IMR-90 (cell line): ENCODE measurements around the gene DNAJA4. TPM values are rescaled to one million over a fixed set of nuclear protein-coding genes. Genes with fewer than 3 reads are reported as not detected.

Source experiments
- ATAC-seq: fragments of 200-7000 bp; cut with Tn5 transposase; 2 replicates; pipeline ENCODE4 v1.9.1; 2020; ENCODE audit warnings: low read depth, mild to moderate bottlenecking, moderate library complexity
- BruUV-seq: library from RNA; stranded (reverse); fragments of 400-500 nt; replicated peaks from 2 replicates; lab custom pipeline; 2021; lab: Mats Ljungman, UMichigan
- CTCF ChIA-PET: fragments of 300-600 bp; formaldehyde crosslinking; extraction: SDS; loops from one replicate; lab custom pipeline; 2021; ENCODE audit warnings: antibody characterized with exemption; lab: Yijun Ruan, JAX
- POLR2A ChIA-PET: fragments of 300-600 bp; sonication (Branson Sonifier 250); formaldehyde crosslinking; loops from one replicate; lab custom pipeline; 2022; ENCODE audit warnings: antibody characterized with exemption; ENCODE audit not compliant: unreplicated experiment; lab: Charles Lee
- DNase-seq: peaks from one replicate; pipeline ENCODE4 v3.0.0; 2013
- H2AFZ ChIP-seq: replicated peaks from 2 replicates; pipeline ENCODE3; 2013; ENCODE audit warnings: low read length, mild to moderate bottlenecking; ENCODE audit not compliant: poor library complexity
- H2AK5ac ChIP-seq: 2 replicates; pipeline ENCODE4 v1.6.1; 2013; ENCODE audit warnings: low read depth, low read length, inconsistent platforms
- H2AK9ac ChIP-seq: replicated peaks from 2 replicates; pipeline ENCODE3; 2013; ENCODE audit warnings: mild to moderate bottlenecking, low read depth, low read length, moderate library complexity; ENCODE audit not compliant: poor library complexity
- H2BK120ac ChIP-seq: 2 replicates; pipeline ENCODE4 v1.6.1; 2013; ENCODE audit warnings: low read depth, low read length, inconsistent platforms
- H2BK15ac ChIP-seq: 3 replicates; pipeline ENCODE4 v1.6.1; 2013; ENCODE audit warnings: low read depth, low read length, inconsistent platforms
- H2BK20ac ChIP-seq: 2 replicates; pipeline ENCODE4 v1.6.1; 2013; ENCODE audit warnings: low read depth, mild to moderate bottlenecking, inconsistent platforms, low read length, moderate library complexity
- H2BK5ac ChIP-seq: 2 replicates; pipeline ENCODE4 v1.6.1; 2013; ENCODE audit warnings: mild to moderate bottlenecking, low read depth, low read length, inconsistent platforms; ENCODE audit not compliant: poor library complexity, severe bottlenecking
- H3K14ac ChIP-seq: replicated peaks from 2 replicates; pipeline ENCODE4 v1.6.1; 2013; ENCODE audit warnings: low read depth, low read length, inconsistent platforms
- H3K18ac ChIP-seq: 2 replicates; pipeline ENCODE4 v1.6.1; 2013; ENCODE audit warnings: low read depth, low read length, control low read depth
- H3K23ac ChIP-seq: 2 replicates; pipeline ENCODE4 v1.6.1; 2013; ENCODE audit warnings: low read depth, low read length, inconsistent platforms
- H3K27ac ChIP-seq: 2 replicates; pipeline ENCODE4 v1.5.1; 2013; ENCODE audit warnings: mild to moderate bottlenecking, control low read depth, low read length; ENCODE audit not compliant: insufficient read depth
- H3K27me3 ChIP-seq: 2 replicates; pipeline ENCODE4 v1.6.1; 2013; ENCODE audit warnings: low read length; ENCODE audit not compliant: control insufficient read depth, insufficient read depth
- H3K36me3 ChIP-seq: 2 replicates; pipeline ENCODE4 v1.6.1; 2013; ENCODE audit warnings: low read length, mixed read lengths; ENCODE audit not compliant: control insufficient read depth, insufficient read depth
- H3K4ac ChIP-seq: 2 replicates; pipeline ENCODE4 v1.6.1; 2013; ENCODE audit warnings: low read depth, low read length, inconsistent platforms
- H3K4me1 ChIP-seq: 2 replicates; pipeline ENCODE4 v1.6.1; 2013; ENCODE audit warnings: low read length, mixed read lengths; ENCODE audit not compliant: control insufficient read depth, insufficient read depth
- H3K4me2 ChIP-seq: 2 replicates; pipeline ENCODE4 v1.6.1; 2013; ENCODE audit warnings: low read depth, mild to moderate bottlenecking, control low read depth, low read length, moderate library complexity
- H3K4me3 ChIP-seq: 2 replicates; pipeline ENCODE4 v1.5.1; 2013; ENCODE audit warnings: low read depth, mild to moderate bottlenecking, control low read depth, low read length, moderate library complexity; ENCODE audit not compliant: insufficient read depth
- H3K56ac ChIP-seq: 2 replicates; pipeline ENCODE4 v1.6.1; 2013; ENCODE audit warnings: low read length, inconsistent platforms; ENCODE audit not compliant: insufficient read depth; ENCODE audit errors: extremely low read depth
- H3K79me1 ChIP-seq, 2 experiments: 2 replicates each; pipeline ENCODE4 v1.6.1; 2013; ENCODE audit warnings: low read length in 2 of 2, inconsistent platforms in 1 of 2, low read depth in 1 of 2
- H3K9ac ChIP-seq: 2 replicates; pipeline ENCODE4 v1.6.1; 2013; ENCODE audit warnings: low read depth, low read length, control low read depth
- H3K9me1 ChIP-seq: 2 replicates; pipeline ENCODE4 v1.6.1; 2013; ENCODE audit warnings: low read length, inconsistent platforms; ENCODE audit not compliant: insufficient read depth
- H3K9me3 ChIP-seq: 2 replicates; pipeline ENCODE4 v1.6.1; 2013; ENCODE audit warnings: low read length; ENCODE audit not compliant: control insufficient read depth, insufficient read depth
- H4K20me1 ChIP-seq: 2 replicates; pipeline ENCODE4 v1.6.1; 2013; ENCODE audit warnings: low read length, inconsistent platforms; ENCODE audit not compliant: insufficient read depth
- H4K5ac ChIP-seq: 2 replicates; pipeline ENCODE4 v1.6.1; 2013; ENCODE audit warnings: mild to moderate bottlenecking, low read depth, low read length, control low read depth
- H4K8ac ChIP-seq, 2 experiments: 2 replicates each; pipeline ENCODE4 v1.6.1; 2013; ENCODE audit warnings: low read depth in 2 of 2, low read length in 2 of 2, control low read depth in 1 of 2, inconsistent platforms in 1 of 2
- H4K91ac ChIP-seq: 2 replicates; pipeline ENCODE4 v1.6.1; 2013; ENCODE audit warnings: low read depth, low read length, inconsistent platforms; ENCODE audit not compliant: insufficient read depth
- BHLHE40 ChIP-seq: fragments of 150-350 bp; IDR thresholded peaks from 2 replicates; pipeline ENCODE4 v1.6.1; 2016; ENCODE audit warnings: mild to moderate bottlenecking, low read depth, low read length
- CEBPB ChIP-seq: IDR thresholded peaks from 2 replicates; pipeline ENCODE4 v1.6.1; 2012; ENCODE audit warnings: low read depth, low read length, improper control_type of control experiment
- CHD1 ChIP-seq: IDR thresholded peaks from 2 replicates; pipeline ENCODE4 v1.6.1; 2012; ENCODE audit warnings: low read depth, low read length, improper control_type of control experiment
- FOS ChIP-seq: fragments of 150-350 bp; IDR thresholded peaks from 2 replicates; pipeline ENCODE4 v1.6.1; 2016; ENCODE audit warnings: low read depth, low read length
- MAFK ChIP-seq: IDR thresholded peaks from 2 replicates; pipeline ENCODE4 v1.6.1; 2012; ENCODE audit warnings: low read depth, low read length, improper control_type of control experiment
- MAZ ChIP-seq: IDR thresholded peaks from 2 replicates; pipeline ENCODE4 v1.6.1; 2012; ENCODE audit warnings: low read depth, mild to moderate bottlenecking, low read length, improper control_type of control experiment, moderate library complexity, borderline replicate concordance
- MXI1 ChIP-seq: IDR thresholded peaks from 2 replicates; pipeline ENCODE4 v1.6.1; 2012; ENCODE audit warnings: low read depth, mild to moderate bottlenecking, low read length, moderate library complexity, borderline replicate concordance
- NFE2L2 ChIP-seq: fragments of 150-350 bp; IDR thresholded peaks from 2 replicates; pipeline ENCODE4 v1.6.1; 2016; ENCODE audit warnings: low read depth, mild to moderate bottlenecking, low read length
- POLR2A ChIP-seq: IDR thresholded peaks from 2 replicates; pipeline ENCODE4 v1.6.1; 2012; ENCODE audit warnings: mild to moderate bottlenecking, low read depth, low read length
- RCOR1 ChIP-seq: IDR thresholded peaks from 2 replicates; pipeline ENCODE4 v1.6.1; 2012; ENCODE audit warnings: mild to moderate bottlenecking, low read length, improper control_type of control experiment; ENCODE audit not compliant: insufficient replicate concordance
- SMC3 ChIP-seq: fragments of 150-350 bp; IDR thresholded peaks from 2 replicates; pipeline ENCODE4 v1.6.1; 2016; ENCODE audit warnings: low read depth, mild to moderate bottlenecking, antibody characterized with exemption, low read length, moderate library complexity
- WGBS, 2 experiments: methylation state at CpG; one replicate each; pipeline versions ENCODE4 v1.1.5 to v1.1.7; 2013; ENCODE audit warnings: missing lambda C conversion rate in 2 of 2; ENCODE audit not compliant: insufficient read length in 1 of 2; ENCODE audit errors: extremely low coverage in 2 of 2; 5-methylcytosine and 5-hydroxymethylcytosine counted together
- dilution Hi-C: fragments of 300-500 bp; cut with HindIII; formaldehyde crosslinking; loops from one replicate; pipeline ENCODE4 v1.14.3; 2018; ENCODE audit warnings: low sequenced_read_pairs; ENCODE audit not compliant: unreplicated experiment
- in situ Hi-C: fragments of 300-500 bp; cut with MboI; formaldehyde crosslinking; loops from 3 replicates; pipeline ENCODE4 v1.14.3; 2019; ENCODE audit warnings: low sequenced_read_pairs, inconsistent platforms, mixed read lengths
- intact Hi-C: fragments of 100-400 bp; cut with micrococcal nuclease; formaldehyde crosslinking; loops from 2 replicates; pipeline ENCODE4 v1.10.0; 2022
- polyA plus RNA-seq, 3 experiments: library from polyadenylated mRNA; depleted of rRNA; stranded (reverse); fragments of >200 nt; gene quantifications; 2 replicates each; pipeline ENCODE4 v1.2.3, GENCODE V29; 2012; ENCODE audit warnings: low replicate concordance in 1 of 3
- total RNA-seq: library from RNA; depleted of rRNA; stranded (reverse); fragments of >200 nt; gene quantifications from 2 replicates; pipeline ENCODE4 v1.2.3, GENCODE V29; 2012
- TF ChIP-seq, protein P1 (sequence below): conservative IDR thresholded peaks from 2 replicates; pipeline ENCODE4 v1.5.1; 2012; ENCODE audit warnings: mild to moderate bottlenecking, low read depth, low read length, improper control_type of control experiment

The DNAJA4 gene
- total and polyA plus RNA-seq, 2 of the 4 experiments (the other 2 are of a cell fraction) = 0.18 to 0.32 TPM

GRCh38 chr15:78304216-78305066 is 40.1 kb downstream of the DNAJA4 start (continued):
- no peak for TF ChIP-seq MXI1

GRCh38 chr15:78306176-78306774 is 41.9 kb downstream of the DNAJA4 start:
- peak overlapping the region; percentile 23; the same call in 1 of the 2 replicates for H3K4me2 ChIP-seq
- TF ChIP-seq NFE2L2 (no peak), MXI1 (no peak), MAFK (no peak), BHLHE40 (no peak), POLR2A (no peak), CHD1 (no peak), MAZ (no peak), RCOR1 (no peak), SMC3 (no peak), CEBPB (no peak), FOS (no peak)
- TF ChIP-seq, protein P1, sequence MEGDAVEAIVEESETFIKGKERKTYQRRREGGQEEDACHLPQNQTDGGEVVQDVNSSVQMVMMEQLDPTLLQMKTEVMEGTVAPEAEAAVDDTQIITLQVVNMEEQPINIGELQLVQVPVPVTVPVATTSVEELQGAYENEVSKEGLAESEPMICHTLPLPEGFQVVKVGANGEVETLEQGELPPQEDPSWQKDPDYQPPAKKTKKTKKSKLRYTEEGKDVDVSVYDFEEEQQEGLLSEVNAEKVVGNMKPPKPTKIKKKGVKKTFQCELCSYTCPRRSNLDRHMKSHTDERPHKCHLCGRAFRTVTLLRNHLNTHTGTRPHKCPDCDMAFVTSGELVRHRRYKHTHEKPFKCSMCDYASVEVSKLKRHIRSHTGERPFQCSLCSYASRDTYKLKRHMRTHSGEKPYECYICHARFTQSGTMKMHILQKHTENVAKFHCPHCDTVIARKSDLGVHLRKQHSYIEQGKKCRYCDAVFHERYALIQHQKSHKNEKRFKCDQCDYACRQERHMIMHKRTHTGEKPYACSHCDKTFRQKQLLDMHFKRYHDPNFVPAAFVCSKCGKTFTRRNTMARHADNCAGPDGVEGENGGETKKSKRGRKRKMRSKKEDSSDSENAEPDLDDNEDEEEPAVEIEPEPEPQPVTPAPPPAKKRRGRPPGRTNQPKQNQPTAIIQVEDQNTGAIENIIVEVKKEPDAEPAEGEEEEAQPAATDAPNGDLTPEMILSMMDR = no peak
- H3K36me3 ChIP-seq = no peaks in the 10 kb centered on the region
- peak overlapping the region; percentile 80 for H2AFZ ChIP-seq
- ChIA-PET POLR2A (no interaction called here), CTCF (interaction anchor here (0.7 kb wide), 1 partner anchor 123 kb away, joined by 4 read pairs; no protein-coding TSS in a partner anchor)
- peak overlapping the region; percentile 60 for H2AK5ac ChIP-seq
- H4K20me1 ChIP-seq = no peaks in the 10 kb centered on the region
- no peak overlapping the region for H3K4me3 ChIP-seq
- H3K27ac ChIP-seq = peak overlapping the region; percentile 39
- BruUV-seq = no TSS peak
- in situ Hi-C loops (no loop called here), intact Hi-C loops (no loop called here), dilution Hi-C loops (no loop called here)
- peak overlapping the region; percentile 20 for H3K9ac ChIP-seq
- H3K18ac ChIP-seq = peak overlapping the region; percentile 51; the same call in 1 of the 2 replicates
- H2BK5ac ChIP-seq = peak overlapping the region; percentile 61
- H2AK9ac ChIP-seq = peak overlapping the region; percentile 75
- H3K23ac ChIP-seq = 0 out of 2 replicates have a peak overlapping the region, but pooled peaks have one; percentile 5
- H3K27me3 ChIP-seq = peaks cover 2% of the 10 kb centered on the region; the same call in 1 of the 2 replicates
- peaks cover 6% of the 10 kb centered on the region for H3K4me1 ChIP-seq
- no peaks in the 10 kb centered on the region for H3K79me1 ChIP-seq
- peak overlapping the region; percentile 83 for H2BK120ac ChIP-seq
- peak overlapping the region; percentile 68 for H3K14ac ChIP-seq
- peak overlapping the region; percentile 75 for H4K5ac ChIP-seq
- peak overlapping the region; percentile 72 to 86 for H4K8ac ChIP-seq
- DNase-seq (peak; percentile 76), ATAC-seq (peak; percentile 85)
- no peaks in the 10 kb centered on the region for H3K9me1 ChIP-seq
- H3K56ac ChIP-seq = no peak overlapping the region
- WGBS, 2 experiments = 82% methylated on average over 3 of the region's 3 CpGs; no CpG with 5 or more reads in 1 of the 2 experiments
- H4K91ac ChIP-seq = peak overlapping the region; percentile 85
- no peaks in the 10 kb centered on the region for H3K9me3 ChIP-seq
- H2BK15ac ChIP-seq = peak overlapping the region; percentile 6; the same call in 1 of the 3 replicates
- H2BK20ac ChIP-seq = peak overlapping the region; percentile 5; the same call in 1 of the 2 replicates
- H3K4ac ChIP-seq = peak overlapping the region; percentile 30; the same call in 1 of the 2 replicates
